Stomach (tissue), 4 donors: ENCODE results near the gene TCEANC.

Experiments used
- EP300 ChIP-seq: sonication (generic); formaldehyde crosslinking; IDR thresholded peaks from one replicate; pipeline ENCODE4 v1.6.1; 2017; ENCODE audit warnings: antibody characterized with exemption
- POLR2A ChIP-seq, 4 donors: fragments of 450-650 bp; IDR thresholded peaks; one replicate each; pipeline ENCODE4 v1.6.1; 2016; ENCODE audit warnings: antibody characterized with exemption in 4 of 4, control low read depth in 2 of 4, mild to moderate bottlenecking in 1 of 4, moderate library complexity in 1 of 4
- POLR2AphosphoS5 ChIP-seq, 3 donors: sonication (generic); formaldehyde crosslinking; IDR thresholded peaks; one replicate each; pipeline ENCODE4 v1.6.1; 2016; ENCODE audit warnings: antibody characterized with exemption in 3 of 3
- TF ChIP-seq, protein P1 (sequence below), 7 experiments: fragments of 450-650 bp in 4 of 7; fragments of 200-600 bp in 3 of 7; sonication (generic) in 3 of 7; IDR thresholded peaks; one replicate each; pipeline ENCODE4 v1.5.1; 2016 to 2019; ENCODE audit warnings: antibody characterized with exemption in 7 of 7, control low read depth in 2 of 7, mild to moderate bottlenecking in 1 of 7

DNA sequence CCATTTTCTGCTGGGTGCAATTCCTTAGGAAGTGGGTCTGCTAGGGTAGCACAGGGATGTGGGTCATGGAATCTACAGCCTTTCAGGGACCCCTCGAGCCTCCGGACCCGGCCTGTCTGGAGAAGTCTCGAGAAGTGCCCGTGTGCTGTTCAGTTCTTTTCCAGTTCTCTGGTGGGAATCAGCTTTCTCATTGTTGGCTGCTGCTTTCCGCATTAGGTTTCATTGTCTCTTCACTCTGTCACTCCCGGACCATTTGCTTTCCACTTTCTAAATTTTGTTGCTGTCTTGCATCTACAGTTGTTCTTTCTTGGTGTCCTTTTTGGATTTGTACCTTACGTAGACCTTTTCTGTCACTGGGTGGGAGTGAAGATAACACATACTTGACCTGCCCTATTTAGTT, 42.0 kb downstream of the TCEANC start:
- TF ChIP-seq, protein P1, sequence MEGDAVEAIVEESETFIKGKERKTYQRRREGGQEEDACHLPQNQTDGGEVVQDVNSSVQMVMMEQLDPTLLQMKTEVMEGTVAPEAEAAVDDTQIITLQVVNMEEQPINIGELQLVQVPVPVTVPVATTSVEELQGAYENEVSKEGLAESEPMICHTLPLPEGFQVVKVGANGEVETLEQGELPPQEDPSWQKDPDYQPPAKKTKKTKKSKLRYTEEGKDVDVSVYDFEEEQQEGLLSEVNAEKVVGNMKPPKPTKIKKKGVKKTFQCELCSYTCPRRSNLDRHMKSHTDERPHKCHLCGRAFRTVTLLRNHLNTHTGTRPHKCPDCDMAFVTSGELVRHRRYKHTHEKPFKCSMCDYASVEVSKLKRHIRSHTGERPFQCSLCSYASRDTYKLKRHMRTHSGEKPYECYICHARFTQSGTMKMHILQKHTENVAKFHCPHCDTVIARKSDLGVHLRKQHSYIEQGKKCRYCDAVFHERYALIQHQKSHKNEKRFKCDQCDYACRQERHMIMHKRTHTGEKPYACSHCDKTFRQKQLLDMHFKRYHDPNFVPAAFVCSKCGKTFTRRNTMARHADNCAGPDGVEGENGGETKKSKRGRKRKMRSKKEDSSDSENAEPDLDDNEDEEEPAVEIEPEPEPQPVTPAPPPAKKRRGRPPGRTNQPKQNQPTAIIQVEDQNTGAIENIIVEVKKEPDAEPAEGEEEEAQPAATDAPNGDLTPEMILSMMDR (IDR thresholded peaks at IDR 0.05), result no peak
- TF ChIP-seq EP300, result no peak
- no peak for TF ChIP-seq POLR2A (IDR thresholded peaks at IDR 0.05)
- no peak for TF ChIP-seq POLR2AphosphoS5 (IDR thresholded peaks at IDR 0.05)
